ENCODE measurements around the gene TOM1. TPM values are rescaled to one million over a fixed set of nuclear protein-coding genes. Genes with fewer than 3 reads are reported as not detected.
"Not testable (repeated sequence)": the region's sequence is repeated elsewhere in the genome, so short reads cannot be mapped to it uniquely, and the experiment has no call there.

Gene TOM1
- polyA plus RNA-seq, 3 donors = 35.2 to 45.0 (median 40.3) TPM

- DNase-seq (ENCODE audit: low read depth in 3 of 3, low spot score in 2 of 3) = no peak
Measured at GRCh38 chr22:35363566-35364086, 63.9 kb downstream of the TOM1 start.

GRCh38 chr22:35364230-35364629, 64.5 kb downstream of the TOM1 start:
- DNase-seq (ENCODE audit: low read depth in 3 of 3, low spot score in 2 of 3) = not testable (repeated sequence)

- DNase-seq (ENCODE audit: low read depth in 3 of 3, low spot score in 2 of 3) = no peak
Measured at GRCh38 chr22:35367331-35367886, 67.7 kb downstream of the TOM1 start.

- DNase-seq (ENCODE audit: low read depth in 3 of 3, low spot score in 2 of 3) = no peak
Measured at GRCh38 chr22:35368386-35368785, 68.7 kb downstream of the TOM1 start.

GRCh38 chr22:35369996-35370395, 70.3 kb downstream of the TOM1 start:
- no peak for DNase-seq (ENCODE audit: low read depth in 3 of 3, low spot score in 2 of 3)

- no peak for DNase-seq (ENCODE audit: low read depth in 3 of 3, low spot score in 2 of 3)
Measured at GRCh38 chr22:35373781-35374180, 74.1 kb downstream of the TOM1 start.

- no peak for DNase-seq (ENCODE audit: low read depth in 3 of 3, low spot score in 2 of 3)
Measured at GRCh38 chr22:35375031-35375430, 75.3 kb downstream of the TOM1 start.

- DNase-seq (ENCODE audit: low read depth in 3 of 3, low spot score in 2 of 3) = no peak
Measured at GRCh38 chr22:35375526-35375925, 75.8 kb downstream of the TOM1 start.

- DNase-seq (ENCODE audit: low read depth in 3 of 3, low spot score in 2 of 3) = peak; percentile 86 to 94 (median 92)
Measured at GRCh38 chr22:35376728-35377472, 77.2 kb downstream of the TOM1 start.

- DNase-seq (ENCODE audit: low read depth in 3 of 3, low spot score in 2 of 3) = no peak
Measured at GRCh38 chr22:35377735-35378134, 78.0 kb downstream of the TOM1 start.

GRCh38 chr22:35378621-35379020, 78.9 kb downstream of the TOM1 start:
- no peak for DNase-seq (ENCODE audit: low read depth in 3 of 3, low spot score in 2 of 3)

- DNase-seq (ENCODE audit: low read depth in 3 of 3, low spot score in 2 of 3) = no peak
Measured at GRCh38 chr22:35379146-35379993, 79.7 kb downstream of the TOM1 start.

- no peak for DNase-seq (ENCODE audit: low read depth in 3 of 3, low spot score in 2 of 3)
Measured at GRCh38 chr22:35380013-35380412, 80.3 kb downstream of the TOM1 start.

GRCh38 chr22:35380537-35381423, 81.1 kb downstream of the TOM1 start, which contains the start of gene HMOX1:
TSS of gene HMOX1 (plus strand) at chr22:35381096. CDS start at chr22:35381174, 78 bp downstream.
- DNase-seq (ENCODE audit: low read depth in 3 of 3, low spot score in 2 of 3) = no peak

GRCh38 chr22:35381424-35382009, 81.8 kb downstream of the TOM1 start:
- DNase-seq (ENCODE audit: low read depth in 3 of 3, low spot score in 2 of 3) = no peak

- DNase-seq (ENCODE audit: low read depth in 3 of 3, low spot score in 2 of 3) = no peak
Measured at GRCh38 chr22:35383679-35384071, 84.0 kb downstream of the TOM1 start.

GRCh38 chr22:35384527-35384926, 84.8 kb downstream of the TOM1 start:
- DNase-seq (ENCODE audit: low read depth in 3 of 3, low spot score in 2 of 3) = no peak

GRCh38 chr22:35384975-35385588, 85.4 kb downstream of the TOM1 start:
- DNase-seq (ENCODE audit: low read depth in 3 of 3, low spot score in 2 of 3) = no peak

GRCh38 chr22:35386670-35387288, 87.1 kb downstream of the TOM1 start:
- DNase-seq (ENCODE audit: low read depth in 3 of 3, low spot score in 2 of 3) = no peak
